ENCODE data around the gene SLC16A12. TPM values are rescaled to one million over a fixed set of nuclear protein-coding genes. Genes with fewer than 3 reads are reported as not detected.
"Not testable (repeated sequence)": the region's sequence is repeated elsewhere in the genome, so short reads cannot be mapped to it uniquely, and the experiment has no call there.

SLC16A12 gene
- total and polyA plus RNA-seq, 11 donors: 1.7 to 6.6 (median 2.9) TPM

GRCh38 chr10:89409282-89409681 is 126.1 kb downstream of the SLC16A12 start:
- H3K4me3 ChIP-seq; ATAC-seq; H3K27me3 ChIP-seq; intact Hi-C loops (cut with DNase I); H3K9me3 ChIP-seq; H3K27ac ChIP-seq; DNase-seq: not testable (repeated sequence)
- H3K36me3 ChIP-seq: peaks cover 0 to 15% (median 6%) of the 10 kb centered on the region in 9 donors
- peaks cover 0 to 15% (median 8%) of the 10 kb centered on the region in 12 donors for H3K4me1 ChIP-seq
- 90 to 99% (median 96%) methylated on average over 5 of the region's 5 CpGs for whole genome bisulfite sequencing, 4 donors

DNA sequence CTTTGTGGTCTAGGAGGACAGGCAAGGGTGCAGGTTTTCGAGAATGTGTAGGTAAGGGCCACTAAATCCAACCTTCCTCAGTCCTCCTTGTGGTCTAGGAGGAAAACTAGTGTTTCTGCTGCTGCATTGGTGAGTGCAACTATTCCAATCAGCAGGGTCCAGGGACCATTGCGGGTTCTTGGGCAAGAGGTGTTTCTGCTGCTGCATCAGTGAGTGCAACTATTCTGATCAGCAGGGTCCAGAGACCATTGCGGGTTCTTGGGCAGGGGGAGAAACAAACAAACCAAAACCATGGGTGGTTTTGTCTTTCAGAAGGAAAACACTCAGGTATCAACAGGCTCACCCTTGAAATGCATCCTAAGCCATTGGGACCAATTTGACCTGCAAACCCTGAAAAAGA is 127.6 kb downstream of the SLC16A12 start:
- WGBS, 4 donors: 96 to 100% (median 98%) methylated on average over 3 of the region's 3 CpGs
- H3K36me3 ChIP-seq: peaks cover 0 to 30% (median 18%) of the 10 kb centered on the region in 9 donors
- DNase-seq; ATAC-seq; intact Hi-C loops (cut with DNase I); H3K4me1 ChIP-seq; H3K27ac ChIP-seq; H3K4me3 ChIP-seq; H3K9me3 ChIP-seq; H3K27me3 ChIP-seq: not testable (repeated sequence)

DNA sequence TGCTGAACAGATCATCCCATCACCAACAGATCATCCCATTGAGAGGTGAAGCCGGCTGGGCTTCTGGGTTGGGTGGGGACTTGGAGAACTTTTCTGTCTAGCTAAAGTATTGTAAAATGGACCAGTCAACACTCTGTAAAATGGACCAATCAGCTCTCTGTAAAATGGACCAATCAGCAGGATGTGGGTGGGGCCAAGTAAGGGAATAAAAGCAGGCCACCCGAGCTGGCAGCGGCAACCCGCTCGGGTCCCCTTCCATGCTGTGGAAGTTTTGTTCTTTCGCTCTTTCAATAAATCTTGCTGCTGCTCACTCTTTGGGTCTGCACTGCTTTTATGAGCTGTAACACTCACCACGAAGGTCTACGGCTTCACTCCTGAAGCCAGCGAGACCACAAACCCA is 129.2 kb downstream of the SLC16A12 start:
- H3K4me3 ChIP-seq; H3K27ac ChIP-seq; intact Hi-C loops (cut with DNase I); DNase-seq; H3K4me1 ChIP-seq; ATAC-seq; H3K9me3 ChIP-seq; H3K27me3 ChIP-seq: not testable (repeated sequence)
- peaks cover 0 to 42% (median 31%) of the 10 kb centered on the region in 9 donors for H3K36me3 ChIP-seq
- WGBS, 4 donors: 95 to 99% (median 97%) methylated on average over 9 of the region's 9 CpGs

- DNase-seq (no peak), ATAC-seq (no peak)
- intact Hi-C loops (cut with DNase I): no loop called here
- H3K9me3 ChIP-seq: peaks cover 0 to 8% (median 0%) of the 10 kb centered on the region in 12 donors
- no peak overlapping the region for H3K4me3 ChIP-seq
- TF ChIP-seq, protein P1, sequence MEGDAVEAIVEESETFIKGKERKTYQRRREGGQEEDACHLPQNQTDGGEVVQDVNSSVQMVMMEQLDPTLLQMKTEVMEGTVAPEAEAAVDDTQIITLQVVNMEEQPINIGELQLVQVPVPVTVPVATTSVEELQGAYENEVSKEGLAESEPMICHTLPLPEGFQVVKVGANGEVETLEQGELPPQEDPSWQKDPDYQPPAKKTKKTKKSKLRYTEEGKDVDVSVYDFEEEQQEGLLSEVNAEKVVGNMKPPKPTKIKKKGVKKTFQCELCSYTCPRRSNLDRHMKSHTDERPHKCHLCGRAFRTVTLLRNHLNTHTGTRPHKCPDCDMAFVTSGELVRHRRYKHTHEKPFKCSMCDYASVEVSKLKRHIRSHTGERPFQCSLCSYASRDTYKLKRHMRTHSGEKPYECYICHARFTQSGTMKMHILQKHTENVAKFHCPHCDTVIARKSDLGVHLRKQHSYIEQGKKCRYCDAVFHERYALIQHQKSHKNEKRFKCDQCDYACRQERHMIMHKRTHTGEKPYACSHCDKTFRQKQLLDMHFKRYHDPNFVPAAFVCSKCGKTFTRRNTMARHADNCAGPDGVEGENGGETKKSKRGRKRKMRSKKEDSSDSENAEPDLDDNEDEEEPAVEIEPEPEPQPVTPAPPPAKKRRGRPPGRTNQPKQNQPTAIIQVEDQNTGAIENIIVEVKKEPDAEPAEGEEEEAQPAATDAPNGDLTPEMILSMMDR (IDR thresholded peaks at IDR 0.05): no peak
- no peak for TF ChIP-seq POLR2A (IDR thresholded peaks at IDR 0.05)
- whole genome bisulfite sequencing, 4 donors: 91 to 97% (median 94%) methylated on average over 11 of the region's 11 CpGs
- H3K27me3 ChIP-seq: no peaks in the 10 kb centered on the region
- H3K27ac ChIP-seq: no peak overlapping the region
- peaks cover 0 to 15% (median 0%) of the 10 kb centered on the region in 12 donors for H3K4me1 ChIP-seq
- H3K36me3 ChIP-seq: peaks cover 0 to 42% (median 33%) of the 10 kb centered on the region in 9 donors
These were observed 131.0 kb downstream of the SLC16A12 start for GRCh38 chr10:89404104-89405047.

DNA sequence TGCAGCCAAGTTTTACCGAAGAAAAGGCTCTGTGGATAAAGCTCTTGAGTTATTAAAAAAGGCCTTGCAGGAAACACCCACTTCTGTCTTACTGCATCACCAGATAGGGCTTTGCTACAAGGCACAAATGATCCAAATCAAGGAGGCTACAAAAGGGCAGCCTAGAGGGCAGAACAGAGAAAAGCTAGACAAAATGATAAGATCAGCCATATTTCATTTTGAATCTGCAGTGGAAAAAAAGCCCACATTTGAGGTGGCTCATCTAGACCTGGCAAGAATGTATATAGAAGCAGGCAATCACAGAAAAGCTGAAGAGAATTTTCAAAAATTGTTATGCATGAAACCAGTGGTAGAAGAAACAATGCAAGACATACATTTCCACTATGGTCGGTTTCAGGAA is 132.4 kb downstream of the SLC16A12 start:
- DNase-seq (no peak), ATAC-seq (no peak)
- no peak overlapping the region for H3K27ac ChIP-seq
- 88 to 91% (median 91%) methylated on average over 2 of the region's 2 CpGs for WGBS, 4 donors
- H3K4me1 ChIP-seq: peaks cover 0 to 25% (median 3%) of the 10 kb centered on the region in 12 donors
- TF ChIP-seq, protein P1 (IDR thresholded peaks at IDR 0.05): no peak
- no peak for TF ChIP-seq POLR2A (IDR thresholded peaks at IDR 0.05)
- H3K27me3 ChIP-seq: no peaks in the 10 kb centered on the region
- intact Hi-C loops (cut with DNase I): no loop called here
- peaks cover 0 to 46% (median 33%) of the 10 kb centered on the region in 9 donors for H3K36me3 ChIP-seq
- H3K4me3 ChIP-seq: no peak overlapping the region
- H3K9me3 ChIP-seq: peaks cover 0 to 8% (median 0%) of the 10 kb centered on the region in 12 donors
